Liver (tissue), 3 donors: Measurements from ENCODE around the gene OR10H5.

ENCODE experiments used
- FOXA1 ChIP-seq: IDR thresholded peaks from 2 replicates; pipeline ENCODE4 v1.6.1; 2016; ENCODE audit warnings: antibody characterized with exemption
- GABPA ChIP-seq, 2 donors: IDR thresholded peaks in 1 of 2; conservative IDR thresholded peaks in 1 of 2; 2 replicates each; pipeline ENCODE4 v1.6.1; 2016; ENCODE audit warnings: antibody characterized with exemption in 2 of 2, mild to moderate bottlenecking in 1 of 2, moderate library complexity in 1 of 2
- HNF4G ChIP-seq: IDR thresholded peaks from 2 replicates; pipeline ENCODE4 v1.6.1; 2016; ENCODE audit warnings: antibody characterized with exemption
- SP1 ChIP-seq: IDR thresholded peaks from 2 replicates; pipeline ENCODE4 v1.6.1; 2018; ENCODE audit warnings: antibody characterized with exemption, mild to moderate bottlenecking
- TF ChIP-seq, protein P1 (sequence below): fragments of 150-350 bp; IDR thresholded peaks from 2 replicates; pipeline ENCODE4 v1.5.1; 2017; ENCODE audit warnings: improper control_type of control experiment, low read depth, low read length; ENCODE audit not compliant: missing input control
- donor health status: healthy.
- donor health status: healthy.

DNA sequence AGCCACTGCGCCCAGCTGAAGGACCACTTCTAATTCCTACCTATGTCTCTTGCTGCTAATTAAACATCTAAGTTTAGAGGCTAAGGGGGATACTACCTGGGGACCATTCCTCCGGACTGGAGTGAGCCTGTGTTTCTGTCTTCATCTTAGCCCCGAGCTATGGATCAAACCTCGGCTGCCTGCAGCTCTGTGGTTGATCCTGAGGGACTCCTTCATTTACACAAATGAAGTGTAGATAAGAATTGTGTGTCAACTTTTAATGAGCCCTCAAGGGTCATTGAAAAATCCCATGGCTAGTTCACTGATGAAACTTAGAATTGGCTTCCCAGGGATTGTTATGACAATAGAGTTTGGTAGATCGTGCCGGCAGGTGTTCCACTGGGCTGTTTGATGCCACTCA lies 59.5 kb downstream of the OR10H5 start:
- TF ChIP-seq, protein P1, sequence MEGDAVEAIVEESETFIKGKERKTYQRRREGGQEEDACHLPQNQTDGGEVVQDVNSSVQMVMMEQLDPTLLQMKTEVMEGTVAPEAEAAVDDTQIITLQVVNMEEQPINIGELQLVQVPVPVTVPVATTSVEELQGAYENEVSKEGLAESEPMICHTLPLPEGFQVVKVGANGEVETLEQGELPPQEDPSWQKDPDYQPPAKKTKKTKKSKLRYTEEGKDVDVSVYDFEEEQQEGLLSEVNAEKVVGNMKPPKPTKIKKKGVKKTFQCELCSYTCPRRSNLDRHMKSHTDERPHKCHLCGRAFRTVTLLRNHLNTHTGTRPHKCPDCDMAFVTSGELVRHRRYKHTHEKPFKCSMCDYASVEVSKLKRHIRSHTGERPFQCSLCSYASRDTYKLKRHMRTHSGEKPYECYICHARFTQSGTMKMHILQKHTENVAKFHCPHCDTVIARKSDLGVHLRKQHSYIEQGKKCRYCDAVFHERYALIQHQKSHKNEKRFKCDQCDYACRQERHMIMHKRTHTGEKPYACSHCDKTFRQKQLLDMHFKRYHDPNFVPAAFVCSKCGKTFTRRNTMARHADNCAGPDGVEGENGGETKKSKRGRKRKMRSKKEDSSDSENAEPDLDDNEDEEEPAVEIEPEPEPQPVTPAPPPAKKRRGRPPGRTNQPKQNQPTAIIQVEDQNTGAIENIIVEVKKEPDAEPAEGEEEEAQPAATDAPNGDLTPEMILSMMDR: no peak
- TF ChIP-seq GABPA (IDR thresholded peaks at IDR 0.05 in 1 of 2, conservative IDR thresholded peaks at IDR 0.05 in 1 of 2): no peak
- TF ChIP-seq HNF4G: no peak
- no peak for TF ChIP-seq FOXA1
- TF ChIP-seq SP1: no peak
